ENCODE results near the gene BCO2. TPM values are rescaled to one million over a fixed set of nuclear protein-coding genes. Genes with fewer than 3 reads are reported as not detected.

The BCO2 gene
- total RNA-seq, 1 experiment from 2014 or later = 0.31 TPM

DNA sequence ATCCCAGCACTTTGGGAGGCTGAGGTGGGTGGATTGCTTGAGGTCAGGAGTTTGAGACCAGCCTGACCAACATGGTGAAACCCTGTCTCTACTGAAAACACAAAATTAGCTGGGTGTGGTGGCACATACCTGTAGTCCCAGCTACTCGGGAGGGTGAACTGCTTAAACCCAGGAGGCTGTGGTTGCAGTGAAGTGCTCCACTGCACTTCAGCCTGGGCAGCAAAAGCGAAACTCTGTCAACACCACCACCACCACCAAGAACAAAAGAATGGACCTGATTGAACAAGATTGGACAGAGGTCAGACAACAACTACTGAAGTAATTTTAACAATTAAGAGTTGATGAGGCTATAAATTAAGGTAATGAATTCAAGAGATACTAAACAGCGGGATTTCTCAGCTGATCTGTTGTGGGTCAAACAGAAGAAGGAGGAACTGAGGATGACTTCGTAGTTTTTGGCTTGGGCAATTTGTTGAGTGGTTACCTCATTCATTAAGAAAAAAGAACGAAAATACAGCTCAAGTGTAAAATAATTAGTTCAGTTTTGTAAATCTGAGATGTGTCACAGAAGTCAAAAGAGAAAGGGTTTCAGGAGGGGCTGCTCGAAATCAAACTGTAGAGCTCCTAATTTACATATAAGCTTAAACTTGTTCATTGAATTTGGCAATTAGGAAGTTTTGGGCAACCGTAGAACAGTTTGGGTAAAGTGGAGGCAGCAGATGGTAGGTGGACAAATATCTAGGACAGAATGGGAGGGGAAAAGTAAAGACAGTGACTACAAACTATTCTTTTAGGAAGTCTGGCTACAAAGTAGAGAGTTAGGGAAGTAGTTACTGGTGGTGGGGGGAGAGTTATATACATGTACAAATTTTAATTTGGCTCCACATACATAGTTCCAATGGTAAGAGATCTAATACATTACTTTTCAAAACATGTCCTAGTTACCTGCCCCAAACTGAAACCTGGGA is 15.9 kb upstream of the BCO2 start:
- H3K79me2 ChIP-seq (ENCODE audit: insufficient read depth, low read length) = no peaks in the 10 kb centered on the region
- no peak overlapping the region for H2AK5ac ChIP-seq (ENCODE audit: insufficient read length, low read length)
- no peak overlapping the region for H2BK12ac ChIP-seq (ENCODE audit: insufficient read length, low read depth, low read length)
- H3K27me3 Mint-ChIP-seq (ENCODE audit: low read depth) = no peaks in the 10 kb centered on the region
- H3K27ac Mint-ChIP-seq = no peak overlapping the region
- no peak overlapping the region for H3K18ac ChIP-seq (ENCODE audit: insufficient read length, low read depth, low read length)
- no peak overlapping the region for H3K14ac ChIP-seq (ENCODE audit: insufficient read depth, low read length)
- TF ChIP-seq, protein P1, sequence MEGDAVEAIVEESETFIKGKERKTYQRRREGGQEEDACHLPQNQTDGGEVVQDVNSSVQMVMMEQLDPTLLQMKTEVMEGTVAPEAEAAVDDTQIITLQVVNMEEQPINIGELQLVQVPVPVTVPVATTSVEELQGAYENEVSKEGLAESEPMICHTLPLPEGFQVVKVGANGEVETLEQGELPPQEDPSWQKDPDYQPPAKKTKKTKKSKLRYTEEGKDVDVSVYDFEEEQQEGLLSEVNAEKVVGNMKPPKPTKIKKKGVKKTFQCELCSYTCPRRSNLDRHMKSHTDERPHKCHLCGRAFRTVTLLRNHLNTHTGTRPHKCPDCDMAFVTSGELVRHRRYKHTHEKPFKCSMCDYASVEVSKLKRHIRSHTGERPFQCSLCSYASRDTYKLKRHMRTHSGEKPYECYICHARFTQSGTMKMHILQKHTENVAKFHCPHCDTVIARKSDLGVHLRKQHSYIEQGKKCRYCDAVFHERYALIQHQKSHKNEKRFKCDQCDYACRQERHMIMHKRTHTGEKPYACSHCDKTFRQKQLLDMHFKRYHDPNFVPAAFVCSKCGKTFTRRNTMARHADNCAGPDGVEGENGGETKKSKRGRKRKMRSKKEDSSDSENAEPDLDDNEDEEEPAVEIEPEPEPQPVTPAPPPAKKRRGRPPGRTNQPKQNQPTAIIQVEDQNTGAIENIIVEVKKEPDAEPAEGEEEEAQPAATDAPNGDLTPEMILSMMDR (conservative IDR thresholded peaks at IDR 0.05) = no peak
- DNase-seq = no peak
- H3K9ac ChIP-seq (ENCODE audit: extremely low read depth, insufficient read length, low read length) = no peak overlapping the region
- H3K27me3 ChIP-seq (ENCODE audit: insufficient read depth, low read length) = no peaks in the 10 kb centered on the region
- H3K79me1 ChIP-seq (ENCODE audit: insufficient read depth, low read depth, low read length, poor library complexity, severe bottlenecking) = no peaks in the 10 kb centered on the region
- H4K5ac ChIP-seq (ENCODE audit: insufficient read length, low read depth, low read length) = no peak overlapping the region
- H4K8ac ChIP-seq (replicated peaks; ENCODE audit: insufficient read length, low read depth, low read length) = no peak overlapping the region
- H3K9me3 ChIP-seq (ENCODE audit: control insufficient read depth, low read depth, low read length) = no peaks in the 10 kb centered on the region
- H3K4me3 Mint-ChIP-seq = no peak overlapping the region
- no peaks in the 10 kb centered on the region for H3K9me3 Mint-ChIP-seq
- H3K4me2 ChIP-seq (ENCODE audit: insufficient read depth, insufficient read length, low read length) = no peak overlapping the region
- H4K20me1 ChIP-seq (ENCODE audit: control insufficient read depth, insufficient read depth, insufficient read length) = no peaks in the 10 kb centered on the region
- H2BK5ac ChIP-seq (ENCODE audit: insufficient read length, low read length) = no peak overlapping the region
- no peak overlapping the region for H2BK20ac ChIP-seq (ENCODE audit: low read depth, low read length, poor library complexity, severe bottlenecking)
- H3T11ph ChIP-seq (ENCODE audit: low read length) = no peak overlapping the region
- H2BK120ac ChIP-seq (ENCODE audit: low read depth, low read length, poor library complexity, severe bottlenecking) = no peak overlapping the region
- peaks cover 7 to 8% of the 10 kb centered on the region in 2 experiments for H3K4me1 Mint-ChIP-seq
- no peaks in the 10 kb centered on the region for H3K23me2 ChIP-seq (ENCODE audit: insufficient read length, low read depth, low read length, poor library complexity, severe bottlenecking)
- H4K91ac ChIP-seq (ENCODE audit: insufficient read length, low read depth, low read length) = no peak overlapping the region
- WGBS (ENCODE audit: extremely low coverage, insufficient read length, low lambda C conversion rate) = no CpG with 5 or more reads among the region's 7 CpGs
- H3K36me3 Mint-ChIP-seq (ENCODE audit: insufficient read depth in 1 of 3, low read depth in 3 of 3) = no peaks in the 10 kb centered on the region
- H2AFZ ChIP-seq (ENCODE audit: low read length) = no peak overlapping the region
- H3K27ac ChIP-seq (ENCODE audit: insufficient read length, low read depth, low read length) = no peak overlapping the region
- no peak overlapping the region for H3K4ac ChIP-seq (ENCODE audit: low read depth, low read length)
- no peak overlapping the region for H3K23ac ChIP-seq (ENCODE audit: insufficient read length, low read depth, low read length)
- H2BK15ac ChIP-seq (ENCODE audit: low read depth, low read length) = no peak overlapping the region
- no peak overlapping the region for H3K56ac ChIP-seq (ENCODE audit: insufficient read length, low read depth, low read length)
- no peaks in the 10 kb centered on the region for H3K4me1 ChIP-seq (ENCODE audit: insufficient read depth, low read length)
